SK-N-SH (cell line): ENCODE data around the gene NTRK3. TPM values are rescaled to one million over a fixed set of nuclear protein-coding genes. Genes with fewer than 3 reads are reported as not detected.

Source experiments
- CTCF ChIA-PET: fragments of 300-600, 350-600 bp; formaldehyde crosslinking; extraction: SDS; loops from one replicate; lab custom pipeline; 2021; lab: Yijun Ruan, JAX
- POLR2A ChIA-PET: fragments of 350-600 bp; sonication (Branson Sonifier 250); formaldehyde crosslinking; extraction: SDS; loops from one replicate; lab custom pipeline; 2020; ENCODE audit warnings: antibody characterized with exemption, inconsistent platforms; lab: Yijun Ruan, JAX
- DNase-seq: peaks from one replicate; pipeline ENCODE4 v3.0.0; 2012
- H2AFZ ChIP-seq: fragments of 200-600 bp; sonication (generic); 2 replicates; pipeline ENCODE4 v1.8.1; 2016; ENCODE audit warnings: antibody characterized with exemption, mild to moderate bottlenecking, low read depth
- H3F3A ChIP-seq: fragments of 200-600 bp; sonication (generic); replicated peaks from 2 replicates; pipeline ENCODE3; 2016; ENCODE audit warnings: antibody characterized with exemption, mild to moderate bottlenecking; ENCODE audit not compliant: insufficient read depth
- H3K27ac ChIP-seq, 2 experiments: fragments of 200-500 bp in 1 of 2; fragments of 200-600 bp in 1 of 2; sonication (Bioruptor generic) in 1 of 2; sonication (generic), shearing (Covaris generic) in 1 of 2; 2 replicates each; pipeline versions ENCODE4 v1.5.1 to v1.6.1; 2014 to 2016; ENCODE audit warnings: low read depth in 2 of 2, inconsistent platforms in 1 of 2, low read length in 1 of 2, mild to moderate bottlenecking in 1 of 2, mixed read lengths in 1 of 2
- H3K27me3 ChIP-seq: fragments of 200-600 bp; sonication (generic), shearing (Covaris generic); 2 replicates; pipeline ENCODE4 v1.6.1; 2016; ENCODE audit warnings: mixed run types; ENCODE audit not compliant: insufficient read depth
- H3K36me3 ChIP-seq, 2 experiments: fragments of 200-500 bp in 1 of 2; fragments of 200-600 bp in 1 of 2; sonication (Bioruptor generic) in 1 of 2; sonication (generic) in 1 of 2; replicated peaks in 1 of 2; 2 replicates each; pipeline versions ENCODE3 to v1.5.1; 2014 to 2016; ENCODE audit warnings: low read length in 1 of 2, mild to moderate bottlenecking in 1 of 2; ENCODE audit not compliant: insufficient read depth in 2 of 2, control insufficient read depth in 1 of 2
- H3K4me1 ChIP-seq, 2 experiments: fragments of 200-500 bp in 1 of 2; fragments of 200-600 bp in 1 of 2; sonication (Bioruptor generic) in 1 of 2; sonication (generic), shearing (Covaris generic) in 1 of 2; 2 replicates each; pipeline versions ENCODE4 v1.5.1 to v1.6.1; 2014 to 2016; ENCODE audit warnings: low read depth in 1 of 2, low read length in 1 of 2, mixed run types in 1 of 2; ENCODE audit not compliant: insufficient read depth in 2 of 2, control insufficient read depth in 1 of 2
- H3K4me2 ChIP-seq: fragments of 200-600 bp; sonication (generic), shearing (Covaris generic); 2 replicates; pipeline ENCODE4 v1.6.1; 2017; ENCODE audit warnings: mixed run types
- H3K4me3 ChIP-seq, 2 experiments: fragments of 200-500 bp in 1 of 2; fragments of 200-600 bp in 1 of 2; sonication (Bioruptor generic) in 1 of 2; sonication (generic), shearing (Covaris generic) in 1 of 2; 2 replicates each; pipeline versions ENCODE4 v1.5.1 to v1.8.1; 2014 to 2016; ENCODE audit warnings: low read depth in 2 of 2, inconsistent platforms in 1 of 2, low read length in 1 of 2, mild to moderate bottlenecking in 1 of 2, mixed read lengths in 1 of 2, moderate library complexity in 1 of 2
- H3K79me2 ChIP-seq: fragments of 200-600 bp; sonication (generic); 2 replicates; pipeline ENCODE4 v1.8.1; 2017; ENCODE audit warnings: mild to moderate bottlenecking; ENCODE audit not compliant: insufficient read depth
- H3K9ac ChIP-seq: fragments of 200-600 bp; sonication (generic); 2 replicates; pipeline ENCODE4 v1.6.1; 2017; ENCODE audit warnings: mixed run types
- H3K9me2 ChIP-seq: fragments of 200-600 bp; sonication (generic); 2 replicates; pipeline ENCODE4 v1.6.1; 2017; ENCODE audit warnings: mixed run types
- H3K9me3 ChIP-seq: fragments of 200-600 bp; sonication (generic); 2 replicates; pipeline ENCODE4 v1.6.1; 2017; ENCODE audit warnings: mixed run types, mild to moderate bottlenecking, moderate library complexity
- H4K20me1 ChIP-seq: fragments of 200-600 bp; sonication (generic); 2 replicates; pipeline ENCODE4 v1.6.1; 2017; ENCODE audit warnings: mild to moderate bottlenecking, mixed run types; ENCODE audit not compliant: insufficient read depth
- CTCF ChIP-seq: fragments of 200-600 bp; sonication (generic); IDR thresholded peaks from 2 replicates; pipeline ENCODE4 v1.6.1; 2017; ENCODE audit warnings: antibody characterized with exemption, mild to moderate bottlenecking, moderate library complexity
- ELF1 ChIP-seq: IDR thresholded peaks from 2 replicates; pipeline ENCODE4 v1.4.0; 2012
- EP300 ChIP-seq, 2 experiments: IDR thresholded peaks; 2 replicates each; pipeline versions ENCODE4 v1.4.0 to v1.6.1; 2012; ENCODE audit warnings: borderline replicate concordance in 1 of 2, low read depth in 1 of 2, low read length in 1 of 2
- EZH2phosphoT487 ChIP-seq: fragments of 200-600 bp; sonication (generic); IDR thresholded peaks from 2 replicates; pipeline ENCODE4 v1.6.1; 2017; ENCODE audit warnings: low read depth, mixed run types, mild to moderate bottlenecking, antibody characterized with exemption, moderate library complexity, borderline replicate concordance
- FOSL2 ChIP-seq: IDR thresholded peaks from 2 replicates; pipeline ENCODE4 v1.4.0; 2012; ENCODE audit warnings: low read depth, mild to moderate bottlenecking, moderate library complexity, borderline replicate concordance
- FOXM1 ChIP-seq: IDR thresholded peaks from 2 replicates; pipeline ENCODE4 v1.4.0; 2012; ENCODE audit warnings: low read depth, mild to moderate bottlenecking
- GABPA ChIP-seq: IDR thresholded peaks from 2 replicates; pipeline ENCODE4 v1.4.0; 2012; ENCODE audit warnings: low read depth, mild to moderate bottlenecking
- GATA2 ChIP-seq: sonication (generic); formaldehyde crosslinking; IDR thresholded peaks from 2 replicates; pipeline ENCODE4 v1.5.0; 2020; ENCODE audit warnings: mild to moderate bottlenecking, missing genetic modification reagents
- MAX ChIP-seq: IDR thresholded peaks from 2 replicates; pipeline ENCODE4 v1.4.0; 2012; ENCODE audit warnings: low read depth
- NFIC ChIP-seq: IDR thresholded peaks from 2 replicates; pipeline ENCODE4 v1.4.0; 2012; ENCODE audit warnings: borderline replicate concordance
- NRF1 ChIP-seq: IDR thresholded peaks from 2 replicates; pipeline ENCODE4 v1.6.1; 2012; ENCODE audit warnings: low read depth, mild to moderate bottlenecking, low read length
- PBX3 ChIP-seq: IDR thresholded peaks from 2 replicates; pipeline ENCODE4; 2012
- POLR2AphosphoS5 ChIP-seq: IDR thresholded peaks from 2 replicates; pipeline ENCODE4 v1.6.1; 2012; ENCODE audit warnings: low read depth, low read length
- RAD21 ChIP-seq: IDR thresholded peaks from 2 replicates; pipeline ENCODE4 v1.6.1; 2012; ENCODE audit warnings: mild to moderate bottlenecking, low read length
- REST ChIP-seq: IDR thresholded peaks from 2 replicates; pipeline ENCODE4 v1.6.1; 2012; ENCODE audit warnings: mild to moderate bottlenecking, low read depth, low read length, moderate library complexity
- TEAD4 ChIP-seq: IDR thresholded peaks from 2 replicates; pipeline ENCODE4 v1.4.0; 2012; ENCODE audit warnings: mild to moderate bottlenecking, borderline replicate concordance; ENCODE audit not compliant: insufficient read depth
- USF1 ChIP-seq: IDR thresholded peaks from 2 replicates; pipeline ENCODE4 v1.4.0; 2012; ENCODE audit warnings: low read depth, borderline replicate concordance
- USF2 ChIP-seq: fragments of 150-350 bp; IDR thresholded peaks from 2 replicates; pipeline ENCODE4 v1.6.1; 2017; ENCODE audit warnings: antibody characterized with exemption, low read length, low read depth, borderline replicate concordance
- WGBS: methylation state at CpG from one replicate; pipeline ENCODE4 v1.1.6; 2017; ENCODE audit warnings: low lambda C conversion rate; 5-methylcytosine and 5-hydroxymethylcytosine counted together
- polyA plus RNA-seq, 3 experiments: library from polyadenylated mRNA; depleted of rRNA; stranded (reverse); fragments of >200 nt; gene quantifications; 2 replicates each; pipeline ENCODE4 v1.2.3, GENCODE V29; 2012

NTRK3 gene
- polyA plus RNA-seq, 1 of the 3 experiments (the other 2 are of a cell fraction), result 2.6 TPM

- Histone ChIP-seq H3K9me3 (no peaks in the 10 kb centered on the region), H3K79me2 (no peaks in the 10 kb centered on the region), H3K27me3 (no peaks in the 10 kb centered on the region), H2AFZ (no peak overlapping the region), H4K20me1 (no peaks in the 10 kb centered on the region), H3F3A (no peaks in the 10 kb centered on the region), H3K9ac (no peak overlapping the region), H3K36me3 (no peaks in the 10 kb centered on the region), H3K4me2 (no peak overlapping the region), H3K4me3 (no peak overlapping the region), H3K9me2 (no peaks in the 10 kb centered on the region), H3K4me1 (peaks cover 0 to 4% of the 10 kb centered on the region in 2 experiments; a peak in 1 of 4 replicates), H3K27ac (no peak overlapping the region)
- no peak for DNase-seq
- CTCF ChIA-PET, result interaction anchor here (0.6 to 1.2 kb wide), 4 partner anchors 9 to 49 kb away, joined by 3 to 5 read pairs (median 3); no protein-coding TSS in a partner anchor
- TF ChIP-seq NFIC (no peak), FOSL2 (no peak), EZH2phosphoT487 (no peak), NRF1 (no peak), MAX (no peak), GATA2 (no peak), FOXM1 (no peak), REST (no peak), GABPA (no peak), PBX3 (no peak), POLR2AphosphoS5 (no peak), ELF1 (no peak), TEAD4 (no peak), EP300 (IDR thresholded peaks at IDR 0.05; ENCODE audit: borderline replicate concordance in 1 of 2, low read depth in 1 of 2, low read length in 1 of 2) (no peak), RAD21 (no peak), CTCF (no peak), USF2 (no peak), USF1 (no peak)
- 46% methylated on average over 5 of the region's 5 CpGs for WGBS
- POLR2A ChIA-PET, result no interaction called here
Measured at GRCh38 chr15:88225461-88225860, 31.1 kb downstream of the NTRK3 start.
